Astrocyte of the spinal cord (primary cell): ENCODE results near the gene CNTN2.

ENCODE experiments used
- DNase-seq: peaks from one replicate; pipeline ENCODE4 v3.0.0; 2011; ENCODE audit warnings: low read depth, low spot score
- H3K4me3 ChIP-seq: 2 replicates; pipeline ENCODE4 v1.5.1; 2011; ENCODE audit warnings: low read depth, mild to moderate bottlenecking, low read length, moderate library complexity
- CTCF ChIP-seq: IDR thresholded peaks from 2 replicates; pipeline ENCODE4 v1.5.1; 2012; ENCODE audit warnings: low read depth, mild to moderate bottlenecking, low read length, inconsistent platforms
- in situ Hi-C: cut with HindIII; loops from 2 replicates; pipeline ENCODE4 v1.10.0; 2017; ENCODE audit warnings: low sequenced_read_pairs

CNTN2 gene

GRCh38 chr1:205058853-205059252, 15.8 kb downstream of the CNTN2 start:
- in situ Hi-C loops, result no loop called here
- TF ChIP-seq CTCF, result no peak
- no peak overlapping the region for H3K4me3 ChIP-seq

GRCh38 chr1:205059660-205060059, 16.6 kb downstream of the CNTN2 start:
- no peak for TF ChIP-seq CTCF
- in situ Hi-C loops, result no loop called here
- no peak overlapping the region for H3K4me3 ChIP-seq
- DNase-seq, result no peak

More at GRCh38 chr1:205058853-205059252, 15.8 kb downstream of the CNTN2 start:
- DNase-seq, result no peak

- no peak for DNase-seq
- in situ Hi-C loops, result no loop called here
- no peak for TF ChIP-seq CTCF
- H3K4me3 ChIP-seq, result no peak overlapping the region
Observed at GRCh38 chr1:205060746-205061145, 17.7 kb downstream of the CNTN2 start.

- no peak for DNase-seq
- no peak for TF ChIP-seq CTCF
- in situ Hi-C loops, result no loop called here
- no peak overlapping the region for H3K4me3 ChIP-seq
Observed at GRCh38 chr1:205061227-205061626, 18.2 kb downstream of the CNTN2 start.

GRCh38 chr1:205061665-205062069, 18.7 kb downstream of the CNTN2 start:
- in situ Hi-C loops, result no loop called here
- H3K4me3 ChIP-seq, result no peak overlapping the region
- peak; percentile 64 for DNase-seq
- peak; percentile 93 for TF ChIP-seq CTCF

- no peak for DNase-seq
- no peak overlapping the region for H3K4me3 ChIP-seq
- in situ Hi-C loops, result no loop called here
- TF ChIP-seq CTCF, result no peak
Observed at GRCh38 chr1:205062319-205062718, 19.3 kb downstream of the CNTN2 start.

- in situ Hi-C loops, result no loop called here
- no peak for TF ChIP-seq CTCF
- H3K4me3 ChIP-seq, result no peak overlapping the region
- no peak for DNase-seq
Observed at GRCh38 chr1:205062895-205063294, 19.9 kb downstream of the CNTN2 start.
